HepG2 (cell line): ENCODE measurements around the gene MRPL9. TPM values are rescaled to one million over a fixed set of nuclear protein-coding genes. Genes with fewer than 3 reads are reported as not detected.
A peak's percentile ranks its signal among the peaks of the same experiment; 100 is the strongest.

Source experiments
- BATF2 ChIP-seq: sonication (generic); formaldehyde crosslinking; IDR thresholded peaks from 2 replicates; pipeline ENCODE4 v1.8.0; 2022; ENCODE audit warnings: mild to moderate bottlenecking, missing genetic modification reagents, moderate library complexity
- HNF1B ChIP-seq: sonication (generic); formaldehyde crosslinking; IDR thresholded peaks from 2 replicates; pipeline ENCODE4 v1.5.1; 2020; ENCODE audit warnings: mild to moderate bottlenecking, moderate library complexity, missing genetic modification reagents
- HNRNPL ChIP-seq: fragments of 200-400 bp; formaldehyde crosslinking; IDR thresholded peaks from 2 replicates; pipeline ENCODE4 v1.6.1; 2017; ENCODE audit warnings: mild to moderate bottlenecking, low read depth, low read length
- KDM6A ChIP-seq: IDR thresholded peaks from 2 replicates; pipeline ENCODE4 v1.6.1; 2016; ENCODE audit warnings: low read depth
- MXI1 ChIP-seq: IDR thresholded peaks from 3 replicates; pipeline ENCODE4 v1.6.1; 2012; ENCODE audit warnings: low read depth, low read length, inconsistent platforms, borderline replicate concordance
- RFX5 ChIP-seq: IDR thresholded peaks from 2 replicates; pipeline ENCODE4 v1.6.1; 2011; ENCODE audit warnings: low read depth, low read length, improper control_type of control experiment
- RORA ChIP-seq: sonication (generic); formaldehyde crosslinking; IDR thresholded peaks from 2 replicates; pipeline ENCODE4 v1.5.0; 2020; ENCODE audit warnings: mild to moderate bottlenecking, missing genetic modification reagents, moderate library complexity
- WIZ ChIP-seq: sonication (generic); formaldehyde crosslinking; IDR thresholded peaks from 2 replicates; pipeline ENCODE4 v1.5.1; 2020; ENCODE audit warnings: mild to moderate bottlenecking, missing genetic modification reagents
- ZFY ChIP-seq: sonication (generic); formaldehyde crosslinking; IDR thresholded peaks from 2 replicates; pipeline ENCODE4 v1.4.0; 2020; ENCODE audit warnings: missing genetic modification reagents
- ZNF230 ChIP-seq: sonication (generic); formaldehyde crosslinking; IDR thresholded peaks from 2 replicates; pipeline ENCODE4 v1.4.0; 2020; ENCODE audit warnings: mild to moderate bottlenecking, missing genetic modification reagents
- ZNF281 ChIP-seq: sonication (generic); formaldehyde crosslinking; IDR thresholded peaks from 2 replicates; pipeline ENCODE4 v1.4.0; 2020; ENCODE audit warnings: missing genetic modification reagents, borderline replicate concordance
- ZNF33B ChIP-seq: sonication (generic); formaldehyde crosslinking; IDR thresholded peaks from 2 replicates; pipeline ENCODE4 v1.5.1; 2020; ENCODE audit warnings: mild to moderate bottlenecking, missing genetic modification reagents
- ZNF432 ChIP-seq: sonication (generic); formaldehyde crosslinking; IDR thresholded peaks from 2 replicates; pipeline ENCODE4 v1.5.0; 2020; ENCODE audit warnings: missing genetic modification reagents, mild to moderate bottlenecking, borderline replicate concordance
- ZNF569 ChIP-seq: sonication (generic); formaldehyde crosslinking; IDR thresholded peaks from 2 replicates; pipeline ENCODE4 v1.5.0; 2020; ENCODE audit warnings: mild to moderate bottlenecking, missing genetic modification reagents, moderate library complexity, borderline replicate concordance
- ZNF713 ChIP-seq: sonication (generic); formaldehyde crosslinking; IDR thresholded peaks from 2 replicates; pipeline ENCODE4 v1.4.0; 2020; ENCODE audit warnings: mild to moderate bottlenecking, missing genetic modification reagents
- ZNF75D ChIP-seq: sonication (generic); formaldehyde crosslinking; IDR thresholded peaks from 2 replicates; pipeline ENCODE4 v1.8.1; 2023; ENCODE audit warnings: missing genetic modification reagents, mild to moderate bottlenecking, borderline replicate concordance
- polyA plus RNA-seq, 8 experiments: library from polyadenylated mRNA; depleted of rRNA in 3 of 8; stranded (reverse) in 7 of 8; unstranded in 1 of 8; fragments of >200 nt; fragmentation: Illumina TruSeq in 4 of 8; extraction: Trizol in 4 of 8; gene quantifications; 2 replicates each; pipeline versions ENCODE4 v1.2.1 to v1.2.3, GENCODE V29; 2011 to 2016; ENCODE audit warnings: low read depth in 4 of 8, missing spikeins in 1 of 8, mixed read lengths in 1 of 8; ENCODE audit not compliant: insufficient read depth in 1 of 8
- total RNA-seq, 5 experiments: library from RNA; depleted of rRNA; stranded (reverse); fragments of >200 nt; fragmentation: Illumina TruSeq; extraction: Trizol; gene quantifications; 2 replicates each; pipeline ENCODE4 v1.2.3, GENCODE V29; 2016; ENCODE audit warnings: low read depth in 1 of 5
- TF ChIP-seq, protein P1 (sequence below): sonication (generic); formaldehyde crosslinking; IDR thresholded peaks from 2 replicates; pipeline ENCODE4 v1.5.1; 2020; ENCODE audit warnings: missing genetic modification reagents, mild to moderate bottlenecking, borderline replicate concordance
- TF ChIP-seq, protein P2 (sequence below): sonication (generic); formaldehyde crosslinking; IDR thresholded peaks from 2 replicates; pipeline ENCODE4 v1.8.0; 2022; ENCODE audit warnings: missing genetic modification reagents, low read depth, mild to moderate bottlenecking, borderline replicate concordance
- TF ChIP-seq, protein P3 (sequence below): sonication (generic); formaldehyde crosslinking; IDR thresholded peaks from 2 replicates; pipeline ENCODE4 v1.4.0; 2020; ENCODE audit warnings: mild to moderate bottlenecking, missing genetic modification reagents

Gene MRPL9
- total and polyA plus RNA-seq, 2 of the 13 experiments (the other 11 are each of a cell fraction or from before 2014, with no cell fraction given) = 72.1 to 107 TPM

DNA sequence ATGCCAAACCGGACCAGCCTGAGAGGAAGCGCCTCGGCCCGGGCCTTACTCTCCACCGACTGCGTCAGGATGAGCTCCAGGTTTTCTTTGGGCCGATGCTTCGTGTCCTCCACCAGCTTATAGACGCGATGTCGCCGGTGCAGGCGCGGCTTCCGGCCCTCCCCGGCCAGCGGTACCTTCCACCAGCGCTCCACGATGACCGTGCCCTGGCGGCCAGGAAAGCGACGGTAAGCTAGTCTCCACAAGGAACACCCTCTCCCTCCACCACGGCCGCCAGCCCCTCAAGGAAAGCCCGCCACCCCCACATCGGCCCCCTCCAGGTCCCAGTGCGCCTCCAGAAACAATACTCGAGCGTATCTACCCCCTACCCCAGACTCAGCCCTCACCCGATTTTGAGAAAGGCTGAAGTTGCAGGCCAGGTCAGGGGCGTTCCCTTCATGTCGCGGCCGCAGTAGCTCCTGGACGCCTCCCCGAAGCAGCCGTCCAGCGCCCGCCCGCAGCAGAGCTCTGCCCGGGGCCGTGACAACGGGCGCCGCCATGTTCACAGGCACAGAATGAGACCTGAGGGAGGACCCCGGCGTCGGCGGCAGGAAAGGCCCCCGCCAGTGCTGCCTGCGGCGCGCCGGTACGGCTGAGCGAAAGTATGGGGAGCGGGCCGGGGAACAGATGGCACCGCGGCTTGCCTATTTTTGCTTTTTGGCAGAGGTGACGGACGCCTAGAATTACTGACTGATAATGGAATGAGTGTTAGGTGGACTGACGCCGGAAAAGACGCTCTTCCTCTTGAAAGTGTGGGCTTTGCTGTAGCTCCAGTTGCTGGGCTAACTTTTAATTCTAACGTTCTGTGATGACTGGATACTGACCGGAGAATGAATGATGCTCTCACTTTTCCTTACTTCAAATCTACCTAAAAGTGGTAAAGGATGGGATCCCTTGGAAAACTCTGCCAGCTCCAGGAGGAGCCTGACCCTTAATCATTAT lies at the start of gene MRPL9 (continued):
- TF ChIP-seq WIZ (CRISPR knock-in tag) = no peak
- no peak for TF ChIP-seq ZNF432
- peak; percentile 41; the same call in 1 of the 3 replicates for TF ChIP-seq MXI1
- no peak for TF ChIP-seq HNRNPL
- TF ChIP-seq ZFY (CRISPR knock-in tag) = peak; percentile 90
- TF ChIP-seq RFX5 = no peak
- TF ChIP-seq ZNF713 (CRISPR knock-in tag) = no peak
- no peak for TF ChIP-seq KDM6A
- TF ChIP-seq ZNF569 (CRISPR knock-in tag) = no peak
- TF ChIP-seq, protein P1, sequence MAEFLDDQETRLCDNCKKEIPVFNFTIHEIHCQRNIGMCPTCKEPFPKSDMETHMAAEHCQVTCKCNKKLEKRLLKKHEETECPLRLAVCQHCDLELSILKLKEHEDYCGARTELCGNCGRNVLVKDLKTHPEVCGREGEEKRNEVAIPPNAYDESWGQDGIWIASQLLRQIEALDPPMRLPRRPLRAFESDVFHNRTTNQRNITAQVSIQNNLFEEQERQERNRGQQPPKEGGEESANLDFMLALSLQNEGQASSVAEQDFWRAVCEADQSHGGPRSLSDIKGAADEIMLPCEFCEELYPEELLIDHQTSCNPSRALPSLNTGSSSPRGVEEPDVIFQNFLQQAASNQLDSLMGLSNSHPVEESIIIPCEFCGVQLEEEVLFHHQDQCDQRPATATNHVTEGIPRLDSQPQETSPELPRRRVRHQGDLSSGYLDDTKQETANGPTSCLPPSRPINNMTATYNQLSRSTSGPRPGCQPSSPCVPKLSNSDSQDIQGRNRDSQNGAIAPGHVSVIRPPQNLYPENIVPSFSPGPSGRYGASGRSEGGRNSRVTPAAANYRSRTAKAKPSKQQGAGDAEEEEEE (CRISPR knock-in tag) = 0 out of 2 replicates have a peak, but pooled peaks have one; percentile 39
- peak; percentile 79 for TF ChIP-seq HNF1B (CRISPR knock-in tag)
- TF ChIP-seq, protein P2, sequence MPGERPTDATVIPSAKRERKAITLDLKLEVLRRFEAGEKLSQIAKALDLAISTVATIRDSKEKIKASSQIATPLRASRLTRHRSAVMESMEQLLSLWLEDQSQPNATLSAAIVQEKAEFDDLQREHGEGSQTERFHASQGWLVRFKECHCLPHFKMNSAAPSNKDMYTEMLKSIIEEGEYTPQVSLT = no peak
- TF ChIP-seq, protein P3, sequence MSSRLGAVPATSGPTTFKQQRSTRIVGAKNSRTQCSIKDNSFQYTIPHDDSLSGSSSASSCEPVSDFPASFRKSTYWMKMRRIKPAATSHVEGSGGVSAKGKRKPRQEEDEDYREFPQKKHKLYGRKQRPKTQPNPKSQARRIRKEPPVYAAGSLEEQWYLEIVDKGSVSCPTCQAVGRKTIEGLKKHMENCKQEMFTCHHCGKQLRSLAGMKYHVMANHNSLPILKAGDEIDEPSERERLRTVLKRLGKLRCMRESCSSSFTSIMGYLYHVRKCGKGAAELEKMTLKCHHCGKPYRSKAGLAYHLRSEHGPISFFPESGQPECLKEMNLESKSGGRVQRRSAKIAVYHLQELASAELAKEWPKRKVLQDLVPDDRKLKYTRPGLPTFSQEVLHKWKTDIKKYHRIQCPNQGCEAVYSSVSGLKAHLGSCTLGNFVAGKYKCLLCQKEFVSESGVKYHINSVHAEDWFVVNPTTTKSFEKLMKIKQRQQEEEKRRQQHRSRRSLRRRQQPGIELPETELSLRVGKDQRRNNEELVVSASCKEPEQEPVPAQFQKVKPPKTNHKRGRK (CRISPR knock-in tag) = no peak
- TF ChIP-seq ZNF281 (CRISPR knock-in tag) = 0 out of 2 replicates have a peak, but pooled peaks have one; percentile 28
- TF ChIP-seq RORA (CRISPR knock-in tag) = no peak
- 0 out of 2 replicates have a peak, but pooled peaks have one; percentile 31 for TF ChIP-seq ZNF33B (CRISPR knock-in tag)
- TF ChIP-seq BATF2 = no peak
- no peak for TF ChIP-seq ZNF230 (CRISPR knock-in tag)
- TF ChIP-seq ZNF75D (CRISPR knock-in tag) = no peak
